HG02981 (cell line): Measurements from ENCODE around the gene TAS2R4.
"Not testable (repeated sequence)": the region's sequence is repeated elsewhere in the genome, so short reads cannot be mapped to it uniquely, and the experiment has no call there.

Source experiments
- ATAC-seq: cut with Tn5 transposase; IDR thresholded peaks from one replicate; pipeline ENCODE4 v1.9.1; 2021; ENCODE audit warnings: mild to moderate bottlenecking, moderate library complexity; ENCODE audit not compliant: unreplicated experiment

TAS2R4 gene, protein sequence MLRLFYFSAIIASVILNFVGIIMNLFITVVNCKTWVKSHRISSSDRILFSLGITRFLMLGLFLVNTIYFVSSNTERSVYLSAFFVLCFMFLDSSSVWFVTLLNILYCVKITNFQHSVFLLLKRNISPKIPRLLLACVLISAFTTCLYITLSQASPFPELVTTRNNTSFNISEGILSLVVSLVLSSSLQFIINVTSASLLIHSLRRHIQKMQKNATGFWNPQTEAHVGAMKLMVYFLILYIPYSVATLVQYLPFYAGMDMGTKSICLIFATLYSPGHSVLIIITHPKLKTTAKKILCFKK

DNA sequence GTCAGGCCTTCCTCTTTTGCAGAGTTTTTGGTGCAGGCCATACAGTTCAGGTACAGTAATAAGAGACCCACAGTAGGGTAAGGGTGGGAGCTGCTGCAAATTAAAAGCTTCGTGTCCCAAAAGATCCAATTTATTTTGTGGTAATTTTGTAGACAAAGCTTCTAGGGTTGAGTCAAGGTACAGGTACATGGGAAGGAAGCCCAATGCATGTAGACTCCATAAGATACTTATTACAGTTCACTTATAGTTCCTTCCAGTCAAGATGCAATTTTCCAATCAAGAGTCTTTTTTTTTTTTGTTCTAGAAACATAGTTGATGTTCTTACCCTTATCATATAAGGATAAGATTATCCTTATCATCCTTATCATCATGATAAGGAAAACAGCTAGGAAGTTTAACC lies at the start of gene TAS2R4:
Gene TAS2R4 (plus strand): TSS at position 301 of the 400 bp plus-strand sequence. CDS start 1,815 bp downstream, outside the sequence.
- ATAC-seq: no peak

- ATAC-seq: no peak
Measured at GRCh38 chr7:141729020-141729419, 47.5 kb upstream of the TAS2R4 start.

DNA sequence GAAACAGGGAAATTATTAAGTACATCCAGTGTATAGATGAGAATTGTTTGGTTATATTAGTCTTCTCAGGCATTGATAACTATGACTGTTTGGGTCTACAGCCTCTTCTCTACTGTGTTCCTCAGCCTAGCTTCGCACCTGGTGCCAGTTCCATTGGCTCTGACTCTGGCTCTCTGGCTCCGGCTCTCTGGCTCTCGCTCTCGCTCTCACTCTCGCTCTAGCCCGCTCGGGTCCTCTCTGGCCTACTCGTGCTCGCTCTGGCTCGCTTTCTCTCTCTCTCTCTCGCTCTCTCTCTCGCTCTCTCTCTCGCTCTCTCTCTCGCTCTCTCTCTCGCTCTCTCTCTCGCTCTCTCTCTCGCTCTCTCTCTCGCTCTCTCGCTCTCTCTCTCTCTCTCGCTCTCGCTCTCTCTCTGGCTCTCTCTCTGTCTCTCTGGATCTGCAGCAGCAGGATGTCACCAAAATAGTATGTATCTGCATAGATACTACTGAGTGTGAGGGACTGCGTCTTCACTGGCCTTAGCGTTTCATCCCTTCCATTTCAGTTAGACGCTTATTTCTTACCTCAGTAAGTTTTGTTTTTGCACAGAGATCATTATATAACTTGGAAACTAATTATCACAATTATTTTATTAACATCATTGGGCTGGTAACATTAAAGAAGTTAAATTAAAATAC lies 44.9 kb upstream of the TAS2R4 start:
- ATAC-seq: no peak

DNA sequence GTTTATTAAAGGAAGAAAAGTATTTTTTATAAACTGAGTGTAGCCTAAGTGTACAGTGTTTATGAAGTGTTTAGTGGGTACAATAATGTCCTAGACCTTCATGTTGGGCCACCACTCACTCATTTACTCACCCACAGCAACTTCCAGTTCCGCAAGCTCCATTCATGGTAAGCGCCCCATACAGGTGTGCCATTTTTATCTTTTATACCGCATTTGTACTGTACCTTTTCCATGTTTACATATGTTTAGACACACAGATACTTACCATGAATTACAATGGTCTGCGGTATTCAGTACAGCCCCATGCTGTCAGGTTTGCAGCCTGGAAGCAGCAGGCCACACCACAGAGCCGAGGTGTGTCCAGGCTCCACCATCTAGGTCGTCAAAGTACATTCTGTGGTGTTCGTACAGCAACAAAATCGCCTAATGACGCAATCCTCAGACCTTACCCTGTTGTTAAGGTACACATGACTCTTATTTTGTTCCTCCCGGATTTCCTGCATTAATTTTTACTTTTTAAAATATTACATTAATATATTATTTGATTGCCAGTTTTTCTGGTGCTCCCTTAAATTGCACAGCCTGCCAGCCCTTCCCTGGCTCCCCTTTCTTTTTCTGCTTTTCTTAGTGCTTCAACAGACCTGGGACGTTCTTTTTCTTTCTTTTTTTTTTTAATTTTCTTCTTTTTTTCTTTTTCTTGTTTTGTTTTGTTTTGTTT lies 39.2 kb upstream of the TAS2R4 start:
- ATAC-seq: no peak

DNA sequence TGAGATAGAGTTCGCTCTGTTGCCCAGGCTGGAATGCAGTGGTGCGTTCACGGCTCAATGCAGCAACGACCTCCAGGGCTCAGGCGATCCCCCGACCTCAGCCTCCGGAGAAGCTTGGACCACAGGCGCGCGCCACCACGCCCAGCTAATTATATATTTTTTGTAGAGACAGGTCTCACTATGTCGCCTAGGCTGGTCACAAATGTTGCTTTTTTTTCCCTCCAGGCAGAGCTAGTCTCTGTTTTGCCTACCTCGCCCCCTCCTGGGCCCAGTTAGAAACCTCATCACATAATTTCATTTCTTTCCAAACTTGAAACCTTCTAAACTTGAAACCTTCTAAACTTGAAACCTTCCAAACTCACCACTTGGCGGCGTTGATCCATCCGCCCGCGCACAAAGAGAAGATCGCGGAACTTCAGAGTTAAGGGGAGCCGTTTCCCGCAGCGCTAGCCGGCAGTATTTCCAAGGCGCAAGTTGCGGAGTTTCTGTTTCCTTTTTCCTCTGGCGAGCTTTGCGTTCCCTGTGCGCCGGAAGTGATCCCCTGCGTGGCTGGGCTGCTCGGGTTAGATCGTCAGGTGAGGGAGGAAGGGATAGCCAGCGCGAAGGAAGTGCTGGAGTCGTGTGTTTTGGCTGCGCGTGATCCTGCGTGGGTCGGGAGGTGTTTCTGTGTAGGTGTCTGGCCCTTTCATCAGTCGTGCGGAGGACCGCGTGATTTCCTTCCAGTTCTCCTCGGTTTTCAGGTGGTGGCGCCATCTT lies 38.5 kb upstream of the TAS2R4 start, which contains the start of gene SSBP1:
Gene SSBP1 (plus strand): TSS at position 523 of the 756 bp plus-strand sequence. CDS start 809 bp downstream, outside the sequence.
- peak; percentile 87 for ATAC-seq

DNA sequence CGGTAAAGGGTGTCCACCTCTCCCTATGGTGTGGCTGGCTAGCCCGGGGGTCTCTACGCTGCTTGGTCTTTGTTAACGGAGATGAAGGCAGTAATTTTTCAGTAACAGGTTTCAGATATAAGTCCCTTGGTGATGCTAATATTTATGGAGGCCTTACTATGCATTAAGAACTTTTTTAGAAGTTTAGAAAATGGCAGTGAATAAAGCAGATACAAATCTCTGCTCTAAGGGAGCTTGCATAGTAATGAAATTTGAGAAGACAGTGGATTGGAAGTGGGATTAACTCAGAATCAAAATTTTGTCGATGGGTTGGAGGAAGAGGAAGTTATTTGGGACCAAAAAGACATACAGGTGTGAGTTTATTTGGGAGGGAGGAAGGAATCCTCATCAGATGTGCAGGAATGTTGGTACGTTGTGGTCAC lies 37.9 kb upstream of the TAS2R4 start:
- no peak for ATAC-seq

GRCh38 chr7:141739250-141739649 lies 37.2 kb upstream of the TAS2R4 start:
- no peak for ATAC-seq

DNA sequence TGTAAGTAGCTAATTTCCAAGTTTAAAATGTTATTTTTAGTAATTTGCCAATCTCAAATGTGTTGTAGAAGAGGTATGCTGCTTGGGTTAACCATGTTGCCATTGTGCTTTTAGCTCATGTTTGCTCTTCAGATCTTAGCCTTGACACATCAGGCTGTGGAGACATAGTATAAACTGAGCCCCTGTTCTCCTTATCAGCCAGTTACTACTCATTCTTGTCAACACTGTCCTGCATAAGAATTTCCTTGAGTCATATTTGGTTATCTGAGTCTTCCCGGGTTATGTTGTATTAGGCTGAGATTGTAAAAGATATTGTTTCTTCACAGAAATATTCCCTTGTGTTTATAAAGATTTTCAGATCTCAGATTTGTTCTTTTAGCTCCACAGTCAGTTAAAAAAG lies 34.2 kb upstream of the TAS2R4 start:
- ATAC-seq: no peak

- no peak for ATAC-seq
Measured at GRCh38 chr7:141744131-141744530, 32.3 kb upstream of the TAS2R4 start.

- no peak for ATAC-seq
Measured at GRCh38 chr7:141748396-141748795, 28.1 kb upstream of the TAS2R4 start.

DNA sequence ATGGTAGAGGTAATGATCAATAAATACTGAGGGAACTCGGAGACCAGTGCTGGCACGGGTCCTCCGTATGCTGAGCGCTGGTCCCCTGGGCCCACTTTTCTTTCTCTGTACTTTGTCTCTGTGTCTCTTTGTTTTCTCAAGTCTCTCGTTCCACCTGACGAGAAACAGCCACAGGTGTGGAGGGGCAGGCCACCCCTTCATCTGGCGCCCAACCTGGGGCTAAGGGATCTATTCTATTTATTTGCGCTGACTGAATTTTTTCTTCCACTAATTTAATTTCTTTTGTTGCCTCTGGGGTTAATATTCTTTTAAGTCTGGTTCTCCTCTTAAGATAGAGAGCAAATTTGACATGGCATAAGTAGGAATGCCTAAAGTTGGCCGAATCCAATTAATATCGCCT lies 24.6 kb upstream of the TAS2R4 start:
- ATAC-seq: not testable (repeated sequence)

DNA sequence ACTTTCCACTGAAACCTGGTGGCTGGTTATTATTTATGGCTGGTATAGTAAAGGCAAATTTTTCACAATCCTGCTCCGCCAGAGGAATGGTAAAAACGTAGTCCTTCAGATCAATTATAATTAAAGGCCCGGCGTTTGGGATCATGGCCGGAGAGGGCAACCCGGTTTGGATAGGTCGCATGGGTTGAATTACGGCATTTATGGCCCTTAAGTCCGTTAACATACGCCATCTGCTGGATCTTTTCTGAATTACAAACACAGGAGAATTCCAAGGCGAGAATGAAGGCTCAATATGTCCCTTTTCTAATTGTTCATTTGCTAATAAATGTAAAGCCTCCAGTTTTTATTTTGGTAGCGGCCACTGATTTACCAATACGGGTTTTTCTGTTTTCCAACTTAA lies 23.8 kb upstream of the TAS2R4 start:
- no peak for ATAC-seq

DNA sequence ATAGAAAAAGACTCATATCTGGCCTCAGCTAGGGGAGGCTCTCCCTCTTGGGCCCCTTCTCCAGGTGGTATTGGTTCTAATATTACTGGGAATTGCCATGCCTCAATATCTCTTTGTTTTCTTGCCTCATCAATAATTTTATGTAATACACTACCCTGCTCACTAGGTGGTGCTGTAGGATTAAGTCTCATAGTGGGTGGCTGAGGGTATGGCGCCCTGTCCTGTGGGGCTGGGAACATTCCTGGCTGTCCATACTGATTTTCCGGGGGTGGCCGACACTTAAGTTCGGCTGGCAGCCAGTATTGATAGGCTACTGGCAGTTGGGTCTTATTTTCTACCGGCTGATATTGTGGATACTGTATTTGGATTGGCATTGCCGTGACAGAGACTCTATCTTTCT lies 21.5 kb upstream of the TAS2R4 start:
- peak; percentile 48 for ATAC-seq

DNA sequence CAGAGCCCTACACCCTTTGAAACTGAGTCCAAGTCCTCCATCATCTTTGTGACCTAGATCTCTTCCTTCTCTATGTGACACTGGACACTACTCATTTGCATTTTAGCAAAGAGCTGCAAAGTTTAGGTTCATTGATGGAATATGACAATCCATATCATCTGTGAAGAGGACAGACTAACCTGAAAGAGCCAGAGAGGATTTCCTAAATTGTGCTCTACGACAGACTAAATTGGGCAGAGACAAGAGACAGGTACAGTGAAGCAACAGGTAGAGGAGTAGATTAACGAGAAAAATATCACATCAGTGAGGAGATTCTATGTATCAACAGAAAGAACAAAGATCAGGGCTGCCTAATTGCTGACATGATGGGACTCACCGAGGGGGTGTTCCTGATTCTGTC lies 12.7 kb upstream of the TAS2R4 start, which contains the start of gene TAS2R3:
Gene TAS2R3 (plus strand): TSS at position 301 of the 400 bp plus-strand sequence. CDS start 62 bp downstream, at position 363.
- no peak for ATAC-seq

- not testable (repeated sequence) for ATAC-seq
Measured at GRCh38 chr7:141770083-141770583, 6.3 kb upstream of the TAS2R4 start.

GRCh38 chr7:141785706-141786552 lies 9.5 kb downstream of the TAS2R4 start:
- ATAC-seq: peak; percentile 74

DNA sequence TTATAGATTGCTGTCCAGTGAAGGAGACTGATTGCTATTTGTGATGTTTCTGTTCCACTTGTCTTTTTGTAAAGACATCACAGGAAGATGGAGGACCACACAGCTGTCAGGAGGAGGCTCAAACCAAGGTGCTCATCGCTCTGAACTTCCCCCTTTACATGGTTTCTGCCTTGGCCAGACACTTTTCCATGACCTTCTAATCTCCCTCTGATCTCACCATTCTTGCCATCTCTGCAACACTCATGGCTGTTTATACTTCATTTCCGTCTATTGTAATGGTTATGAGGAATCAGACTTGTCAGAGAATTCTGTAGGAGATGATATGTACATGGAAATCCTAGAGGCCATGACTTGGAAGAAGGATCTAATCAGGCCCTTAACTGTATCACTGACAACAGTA lies 11.8 kb downstream of the TAS2R4 start:
- ATAC-seq: no peak

DNA sequence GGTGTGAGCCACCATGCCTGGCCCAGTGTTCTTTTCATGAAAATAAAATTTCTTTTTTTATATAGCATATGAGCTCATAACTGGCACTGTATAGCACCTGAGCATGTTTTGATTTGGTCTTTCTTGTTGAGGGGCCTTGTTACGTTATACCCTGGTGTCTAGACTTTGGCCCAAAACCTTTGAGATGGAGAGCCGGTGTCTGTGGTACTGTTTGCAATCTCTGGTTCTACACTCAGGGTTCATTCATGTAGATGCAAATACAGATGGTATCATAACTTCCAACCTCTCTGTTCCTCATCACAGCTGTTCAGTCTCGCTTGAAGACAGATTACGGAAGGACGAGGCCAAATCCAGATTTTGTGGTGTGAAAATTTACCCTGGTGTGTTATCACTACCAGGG lies 13.4 kb downstream of the TAS2R4 start, which contains the start of gene TAS2R5:
Gene TAS2R5 (plus strand): TSS at position 301 of the 400 bp plus-strand sequence. CDS start 145 bp downstream, outside the sequence.
- no peak for ATAC-seq

- no peak for ATAC-seq
Measured at GRCh38 chr7:141792526-141792925, 16.1 kb downstream of the TAS2R4 start.

DNA sequence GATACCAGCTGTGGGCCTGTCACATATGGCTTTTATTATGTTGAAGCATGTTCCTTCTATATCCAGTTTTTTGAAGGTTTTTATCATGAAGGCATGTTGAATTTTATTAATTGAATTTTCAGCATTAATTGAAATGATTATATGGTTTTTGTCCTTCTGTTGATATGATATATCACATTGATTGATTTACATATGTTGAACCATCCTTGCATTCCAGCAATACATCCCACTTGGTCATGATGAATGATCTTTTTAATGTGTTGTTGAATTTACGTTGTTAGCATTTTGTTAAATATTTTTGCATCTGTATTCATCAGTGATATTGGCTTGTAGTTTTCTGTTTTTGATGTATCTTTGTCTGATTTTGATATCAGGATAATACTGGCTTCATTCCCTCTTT lies 43.6 kb downstream of the TAS2R4 start:
- no peak for ATAC-seq
